Suprapubic skin (tissue), 4 donors: ENCODE measurements around the gene GSTO2.

Experiments
- POLR2A ChIP-seq, 2 donors: fragments of 450-650 bp; IDR thresholded peaks; one replicate each; pipeline ENCODE4 v1.6.1; 2017; ENCODE audit warnings: antibody characterized with exemption in 2 of 2, mild to moderate bottlenecking in 2 of 2, moderate library complexity in 2 of 2
- POLR2AphosphoS5 ChIP-seq, 3 donors: sonication (generic); formaldehyde crosslinking; IDR thresholded peaks; one replicate each; pipeline ENCODE4 v1.6.1; 2017; ENCODE audit warnings: antibody characterized with exemption in 3 of 3

GRCh38 chr10:104291439-104291951, 22.5 kb downstream of the GSTO2 start:
- TF ChIP-seq POLR2A (IDR thresholded peaks at IDR 0.05) (no peak), POLR2AphosphoS5 (IDR thresholded peaks at IDR 0.05) (peak in 2 of 3 donors; percentile 59 to 63)
